Right ventricle myocardium inferior (tissue), 1 donor: ENCODE measurements around the gene SIM1. TPM values are rescaled to one million over a fixed set of nuclear protein-coding genes. Genes with fewer than 3 reads are reported as not detected.

Experiments
- ATAC-seq: fragments of 200-7000 bp; cut with Tn5 transposase; one replicate; pipeline ENCODE4 v1.9.1; 2020; ENCODE audit warnings: mild to moderate bottlenecking, moderate library complexity
- DNase-seq: peaks from one replicate; pipeline ENCODE4 v3.0.0; 2021; ENCODE audit errors: missing footprints
- intact Hi-C: fragments of 100-400 bp; cut with DNase I; formaldehyde crosslinking; loops from one replicate; pipeline ENCODE4 v1.11.0; 2022
- total RNA-seq: library from RNA; stranded (reverse); fragmentation: NEBNext Ultra II Directional; extraction: Animal tissue kit (Norgen Biotek cat#: 25700); gene quantifications from one replicate; pipeline ENCODE4 v1.2.1, GENCODE V29; 2021
- donor health status: DM: no; HTN: yes; CAD: no; lungs with severe emphysema.

Gene SIM1
- total RNA-seq, 1 donor from 2014 or later: not detected

- ATAC-seq: peak; percentile 46
- DNase-seq: no peak
- intact Hi-C loops: no loop called here
These were observed 121.2 kb downstream of the SIM1 start for GRCh38 chr6:100343316-100344077.

- ATAC-seq (no peak), DNase-seq (no peak)
- intact Hi-C loops: no loop called here
These were observed 121.9 kb downstream of the SIM1 start for GRCh38 chr6:100342830-100343229.

- no peak for DNase-seq
- intact Hi-C loops: no loop called here
- no peak for ATAC-seq
These were observed 125.0 kb downstream of the SIM1 start for GRCh38 chr6:100339574-100340255.

DNA sequence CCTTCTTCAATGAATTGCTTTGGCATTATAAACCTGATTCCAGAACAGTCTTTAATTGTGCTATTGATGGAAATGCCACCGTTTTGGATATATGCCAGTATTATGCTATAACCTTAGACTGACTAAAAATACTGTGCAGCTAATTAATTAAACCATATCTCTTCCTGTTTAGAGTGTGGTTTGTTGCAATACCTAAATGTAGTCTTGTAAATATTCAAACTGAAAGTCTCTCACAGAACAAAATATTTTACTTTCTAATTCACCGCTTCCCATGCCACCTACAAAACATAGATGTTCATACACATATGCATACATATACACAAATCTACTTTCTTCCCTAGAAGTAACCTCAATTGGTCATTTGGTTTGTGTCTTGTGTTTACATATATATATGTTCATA is 126.6 kb downstream of the SIM1 start:
- ATAC-seq: no peak
- no peak for DNase-seq
- intact Hi-C loops: no loop called here

DNA sequence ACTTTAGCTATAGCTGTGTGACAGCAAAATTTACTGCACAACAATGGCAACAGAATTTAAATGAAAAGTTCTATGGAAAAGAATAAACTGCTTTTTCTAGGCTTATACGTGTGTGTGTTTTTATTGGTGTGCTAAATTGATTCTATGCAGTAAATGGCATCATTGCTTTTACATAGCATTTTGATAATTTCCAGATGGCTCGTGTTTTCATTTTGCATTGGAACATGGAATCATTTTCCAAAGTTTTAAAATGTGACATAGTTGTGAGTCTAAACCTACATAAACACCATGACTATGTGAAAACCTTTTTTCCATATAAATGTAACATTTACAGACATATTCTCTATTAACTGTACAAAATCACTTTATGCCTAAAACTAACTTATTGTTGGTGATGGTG is 127.8 kb downstream of the SIM1 start:
- intact Hi-C loops: no loop called here
- DNase-seq (no peak), ATAC-seq (no peak)

- ATAC-seq: no peak
- intact Hi-C loops: no loop called here
These were observed 128.7 kb downstream of the SIM1 start for GRCh38 chr6:100335991-100336390.

More at GRCh38 chr6:100335991-100336390, 128.7 kb downstream of the SIM1 start:
- no peak for DNase-seq
